H1 (cell line): ENCODE results near the gene SLIT3.

Experiments
- POLR2AphosphoS5 ChIP-seq: IDR thresholded peaks from 2 replicates; pipeline ENCODE4 v1.6.1; 2011; ENCODE audit warnings: low read depth, low read length
- TAF1 ChIP-seq: IDR thresholded peaks from 2 replicates; pipeline ENCODE4 v1.6.1; 2011; ENCODE audit warnings: mild to moderate bottlenecking, low read depth, low read length
- TCF12 ChIP-seq: IDR thresholded peaks from 2 replicates; pipeline ENCODE4 v1.6.1; 2011; ENCODE audit warnings: low read depth, mild to moderate bottlenecking, low read length
- TEAD4 ChIP-seq: IDR thresholded peaks from 2 replicates; pipeline ENCODE4 v1.6.1; 2012; ENCODE audit warnings: low read depth, low read length, inconsistent platforms, mixed read lengths

- TF ChIP-seq TAF1: no peak
- no peak for TF ChIP-seq TCF12
- no peak for TF ChIP-seq TEAD4
- no peak for TF ChIP-seq POLR2AphosphoS5
Measured at GRCh38 chr5:168786147-168786546, 514.8 kb downstream of the SLIT3 start.
